Right hindlimb (tissue), 1 donor: ENCODE results near the gene FUZ.

Experiments used
- DNase-seq: peaks from one replicate; pipeline ENCODE4 v3.0.0-alpha.2; 2018

FUZ gene

GRCh38 chr19:49776371-49776764 lies 36.7 kb downstream of the FUZ start:
- no peak for DNase-seq

GRCh38 chr19:49775742-49776370 lies 37.2 kb downstream of the FUZ start:
- no peak for DNase-seq

GRCh38 chr19:49774969-49775368 lies 38.1 kb downstream of the FUZ start:
- DNase-seq = no peak

GRCh38 chr19:49773663-49774350 lies 39.3 kb downstream of the FUZ start:
- no peak for DNase-seq

GRCh38 chr19:49772850-49773432 lies 40.2 kb downstream of the FUZ start:
- no peak for DNase-seq

GRCh38 chr19:49771674-49772139 lies 41.4 kb downstream of the FUZ start:
- DNase-seq = no peak

GRCh38 chr19:49770529-49770928 lies 42.6 kb downstream of the FUZ start:
- no peak for DNase-seq

- no peak for DNase-seq
These were observed 45.0 kb downstream of the FUZ start for GRCh38 chr19:49767967-49768581.

- DNase-seq = no peak
These were observed 45.7 kb downstream of the FUZ start for GRCh38 chr19:49767381-49767780.

GRCh38 chr19:49766930-49767299 lies 46.2 kb downstream of the FUZ start, which contains the start of gene AP2A1:
AP2A1 (plus strand) TSS chr19:49767001; CDS start chr19:49767134, 133 bp downstream.
- DNase-seq = no peak

GRCh38 chr19:49766007-49766929 lies 46.8 kb downstream of the FUZ start:
- peak; percentile 100 for DNase-seq

GRCh38 chr19:49764341-49764740 lies 48.8 kb downstream of the FUZ start:
- no peak for DNase-seq

GRCh38 chr19:49763230-49763629 lies 49.9 kb downstream of the FUZ start, which contains the start of gene TSKS:
TSKS (minus strand) TSS chr19:49763306; CDS start chr19:49763247, 59 bp downstream.
- no peak for DNase-seq

- DNase-seq = peak; percentile 45
These were observed 51.3 kb downstream of the FUZ start for GRCh38 chr19:49761625-49762311.

GRCh38 chr19:49761249-49761624 lies 51.9 kb downstream of the FUZ start:
- no peak for DNase-seq

GRCh38 chr19:49758292-49758691 lies 54.8 kb downstream of the FUZ start:
- DNase-seq = no peak
